H1 (cell line): ENCODE results near the gene MXI1. TPM values are rescaled to one million over a fixed set of nuclear protein-coding genes. Genes with fewer than 3 reads are reported as not detected.
A peak's percentile ranks its signal among the peaks of the same experiment; 100 is the strongest.

Experiments
- CTCF ChIA-PET: fragments of 300-600 bp; sonication (Branson Sonifier 250); formaldehyde crosslinking; loops from one replicate; lab custom pipeline; 2021; ENCODE audit not compliant: partially characterized antibody; lab: Charles Lee
- POLR2A ChIA-PET: fragments of 300-600 bp; sonication (Branson Sonifier 250); formaldehyde crosslinking; loops from one replicate; lab custom pipeline; 2021; ENCODE audit warnings: inconsistent platforms; ENCODE audit not compliant: partially characterized antibody; lab: Charles Lee
- DNase-seq, 2 experiments: peaks; one replicate each; pipeline versions ENCODE4 v3.0.0 to v3.0.0-alpha.2; 2010 to 2022; ENCODE audit warnings: low spot score in 2 of 2, low read depth in 1 of 2, mixed read lengths in 1 of 2
- FAIRE-seq: peaks from 2 replicates; lab custom pipeline; 2011; peaks lifted over from hg19 to GRCh38; lab: Jason Lieb, UNC
- H2AFZ ChIP-seq: 2 replicates; pipeline ENCODE4 v1.8.1; 2012; ENCODE audit warnings: low read length, inconsistent platforms
- H2AK5ac ChIP-seq: 2 replicates; pipeline ENCODE4 v1.6.1; 2013; ENCODE audit warnings: low read depth, low read length
- H2BK120ac ChIP-seq: replicated peaks from 2 replicates; pipeline ENCODE3; 2013; ENCODE audit warnings: low read depth, low read length, inconsistent platforms
- H2BK12ac ChIP-seq: 2 replicates; pipeline ENCODE4 v1.6.1; 2013; ENCODE audit warnings: low read depth, low read length
- H2BK15ac ChIP-seq: 2 replicates; pipeline ENCODE4 v1.6.1; 2013; ENCODE audit warnings: low read length
- H2BK20ac ChIP-seq: 2 replicates; pipeline ENCODE4 v1.6.1; 2013; ENCODE audit warnings: low read length
- H2BK5ac ChIP-seq: 2 replicates; pipeline ENCODE4 v1.6.1; 2013; ENCODE audit warnings: low read depth, low read length
- H3K14ac ChIP-seq: 2 replicates; pipeline ENCODE4 v1.6.1; 2013; ENCODE audit warnings: inconsistent platforms; ENCODE audit not compliant: insufficient read length
- H3K18ac ChIP-seq: 2 replicates; pipeline ENCODE4 v1.6.1; 2013; ENCODE audit warnings: low read length; ENCODE audit errors: extremely low read depth
- H3K23ac ChIP-seq: 2 replicates; pipeline ENCODE4 v1.6.1; 2013; ENCODE audit warnings: inconsistent platforms; ENCODE audit not compliant: insufficient read length
- H3K23me2 ChIP-seq: 2 replicates; pipeline ENCODE4 v1.6.1; 2013; ENCODE audit warnings: low read depth, low read length
- H3K27ac ChIP-seq: 2 replicates; pipeline ENCODE4 v1.6.1; 2011; ENCODE audit warnings: low read depth, low read length, inconsistent platforms
- H3K27me3 ChIP-seq, 4 experiments: replicated peaks in 1 of 4; 1 replicate in 1 of 4; 2 replicates in 3 of 4; pipeline versions ENCODE4 v1.6.1 to v1.8.1; 2011 to 2013; ENCODE audit warnings: low read length in 3 of 4, mild to moderate bottlenecking in 3 of 4, inconsistent platforms in 2 of 4, mixed read lengths in 2 of 4, moderate library complexity in 1 of 4; ENCODE audit not compliant: control insufficient read depth in 3 of 4, insufficient read depth in 3 of 4; ENCODE audit errors: extremely low read depth in 1 of 4
- H3K36me3 ChIP-seq, 4 experiments: 2 replicates each; pipeline versions ENCODE4 v1.6.1 to v1.8.1; 2011 to 2013; ENCODE audit warnings: mild to moderate bottlenecking in 4 of 4, low read length in 3 of 4, moderate library complexity in 2 of 4, control low read depth in 1 of 4, inconsistent platforms in 1 of 4; ENCODE audit not compliant: insufficient read depth in 4 of 4, control insufficient read depth in 2 of 4
- H3K4ac ChIP-seq: replicated peaks from 2 replicates; pipeline ENCODE3; 2013; ENCODE audit warnings: low read length, low read depth, mixed read lengths, inconsistent platforms; ENCODE audit not compliant: insufficient read length
- H3K4me1 ChIP-seq, 4 experiments: replicated peaks in 1 of 4; 1 replicate in 1 of 4; 2 replicates in 3 of 4; pipeline versions ENCODE4 v1.6.1 to v1.8.1; 2011 to 2013; ENCODE audit warnings: low read length in 3 of 4, inconsistent platforms in 2 of 4, mixed read lengths in 1 of 4; ENCODE audit not compliant: insufficient read depth in 4 of 4, control insufficient read depth in 3 of 4
- H3K4me2 ChIP-seq, 2 experiments: 2 replicates each; pipeline versions ENCODE4 v1.6.1 to v1.8.1; 2011 to 2013; ENCODE audit warnings: low read depth in 2 of 2, low read length in 2 of 2, control low read depth in 1 of 2, inconsistent platforms in 1 of 2, mild to moderate bottlenecking in 1 of 2; ENCODE audit not compliant: insufficient read depth in 1 of 2
- H3K4me3 ChIP-seq, 4 experiments: fragments of 200-600, 300-600 bp in 1 of 4; sonication (generic), shearing (Covaris generic), sonication (Bioruptor Twin) in 1 of 4; 2 replicates each; pipeline versions ENCODE4 v1.5.1 to v1.8.1; 2011 to 2016; ENCODE audit warnings: low read length in 4 of 4, low read depth in 3 of 4, control low read depth in 2 of 4, inconsistent platforms in 2 of 4, mild to moderate bottlenecking in 2 of 4, mixed read lengths in 1 of 4, moderate library complexity in 1 of 4; ENCODE audit not compliant: insufficient read depth in 2 of 4; ENCODE audit errors: extremely low read depth in 1 of 4
- H3K56ac ChIP-seq: replicated peaks from 2 replicates; pipeline ENCODE3; 2013; ENCODE audit warnings: low read depth, mild to moderate bottlenecking, mixed read lengths, low read length, inconsistent platforms; ENCODE audit not compliant: insufficient read length
- H3K79me1 ChIP-seq: 2 replicates; pipeline ENCODE4 v1.6.1; 2013; ENCODE audit warnings: low read depth, low read length, control low read depth
- H3K79me2 ChIP-seq, 2 experiments: 2 replicates each; pipeline versions ENCODE4 v1.6.1 to v1.8.1; 2012 to 2013; ENCODE audit warnings: low read length in 2 of 2, mild to moderate bottlenecking in 2 of 2, inconsistent platforms in 1 of 2; ENCODE audit not compliant: insufficient read depth in 2 of 2, control insufficient read depth in 1 of 2
- H3K9ac ChIP-seq, 4 experiments: replicated peaks in 1 of 4; 1 replicate in 1 of 4; 2 replicates in 3 of 4; pipeline versions ENCODE4 v1.6.1 to v1.8.1; 2011 to 2013; ENCODE audit warnings: low read depth in 3 of 4, low read length in 3 of 4, control low read depth in 2 of 4, mild to moderate bottlenecking in 2 of 4, moderate library complexity in 2 of 4, inconsistent platforms in 1 of 4; ENCODE audit errors: extremely low read depth in 1 of 4
- H3K9me3 ChIP-seq, 2 experiments: 2 replicates each; pipeline versions ENCODE4 v1.6.1 to v1.8.1; 2012 to 2013; ENCODE audit warnings: mild to moderate bottlenecking in 2 of 2, moderate library complexity in 2 of 2, control low read depth in 1 of 2, inconsistent platforms in 1 of 2, low read depth in 1 of 2, low read length in 1 of 2, mixed read lengths in 1 of 2; ENCODE audit not compliant: insufficient read depth in 2 of 2
- H4K20me1 ChIP-seq, 2 experiments: replicated peaks in 1 of 2; 2 replicates each; pipeline versions ENCODE3 to v1.8.1; 2011 to 2013; ENCODE audit warnings: inconsistent platforms in 2 of 2, low read length in 2 of 2, mild to moderate bottlenecking in 1 of 2; ENCODE audit not compliant: insufficient read depth in 2 of 2, control insufficient read depth in 1 of 2
- H4K5ac ChIP-seq: 2 replicates; pipeline ENCODE4 v1.6.1; 2013; ENCODE audit warnings: low read length, low read depth, mixed read lengths, inconsistent platforms; ENCODE audit not compliant: insufficient read length
- H4K8ac ChIP-seq: 2 replicates; pipeline ENCODE4 v1.8.0; 2013; ENCODE audit warnings: mild to moderate bottlenecking, moderate library complexity, low read length, inconsistent platforms; ENCODE audit not compliant: insufficient read depth; ENCODE audit errors: extremely low read depth
- H4K91ac ChIP-seq: replicated peaks from 2 replicates; pipeline ENCODE3; 2013; ENCODE audit warnings: low read length, mixed read lengths, inconsistent platforms; ENCODE audit not compliant: insufficient read length
- KDM5A ChIP-seq: fragments of 200-600 bp; IDR thresholded peaks from 2 replicates; pipeline ENCODE4 v1.7.1; 2012; ENCODE audit warnings: mild to moderate bottlenecking, low read length, inconsistent platforms, mixed read lengths
- WGBS, 2 experiments: shearing (Covaris generic) in 1 of 2; methylation state at CpG; one replicate each; pipeline versions ENCODE4 v1.1.6 to v1.1.7; 2013 to 2015; ENCODE audit warnings: low lambda C conversion rate in 2 of 2, mixed read lengths in 2 of 2, inconsistent platforms in 1 of 2, low coverage in 1 of 2, missing lambda C conversion rate in 1 of 2; ENCODE audit not compliant: insufficient replicate concordance in 2 of 2, insufficient coverage in 1 of 2, insufficient read length in 1 of 2; ENCODE audit errors: extremely low coverage in 1 of 2, missing lambda C conversion rate in 1 of 2; 5-methylcytosine and 5-hydroxymethylcytosine counted together
- polyA plus RNA-seq, 7 experiments: library from polyadenylated mRNA; depleted of rRNA in 3 of 7; stranded (reverse) in 5 of 7; unstranded in 2 of 7; fragments of >200 nt in 5 of 7; fragments of 200-250 nt in 2 of 7; gene quantifications; 1 replicate in 5 of 7; 2 replicates in 1 of 7; 4 replicates in 1 of 7; pipeline versions ENCODE4 v1.2.1 to v1.2.3, GENCODE V29; 2011 to 2013; ENCODE audit warnings: missing spikeins in 2 of 7, mixed read lengths in 2 of 7
- total RNA-seq: library from RNA; stranded (reverse); fragmentation: NEBNext Ultra II Directional; extraction: Animal tissue kit (Norgen Biotek cat#: 25700); gene quantifications from 2 replicates; pipeline ENCODE4 v1.2.1, GENCODE V29; 2021

The MXI1 gene
- total and polyA plus RNA-seq, 2 of the 8 experiments (the other 6 are each of a cell fraction or from before 2014, with no cell fraction given) = 5.7 to 8.8 TPM

DNA sequence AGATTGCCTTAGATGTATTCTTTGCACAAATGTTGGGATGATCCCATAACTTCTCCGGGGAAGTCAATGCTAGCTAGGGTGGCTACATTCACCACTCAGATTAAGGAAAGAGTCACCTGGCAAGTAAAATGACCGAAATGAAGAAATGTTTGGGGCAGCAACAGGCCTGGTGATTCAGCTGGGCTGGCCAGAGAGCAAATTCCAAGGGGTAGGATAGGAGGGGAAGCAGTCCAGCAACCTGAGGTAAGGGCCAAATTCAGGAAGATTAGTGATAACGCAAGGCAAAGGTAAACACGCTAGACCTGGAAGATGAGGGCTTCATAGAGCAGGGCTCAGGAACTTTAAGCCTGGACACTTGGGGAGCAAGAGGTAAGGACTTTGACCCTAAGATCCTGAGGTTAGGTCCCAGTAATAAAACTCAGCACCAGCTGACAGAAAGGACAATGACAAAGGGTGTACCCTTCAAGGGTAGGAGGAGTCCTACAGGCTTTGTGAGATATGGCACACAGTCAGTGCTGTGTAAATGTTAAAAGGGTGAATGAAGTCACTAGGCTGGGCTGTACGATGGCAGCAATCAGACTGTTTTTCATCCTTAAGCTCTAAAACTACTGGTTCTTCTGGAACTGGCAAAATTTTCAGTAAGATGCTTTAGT lies 120.0 kb downstream of the MXI1 start:
- Histone ChIP-seq H3K27ac (no peak overlapping the region), H3K23ac (no peak overlapping the region), H3K14ac (no peak overlapping the region), H4K5ac (no peak overlapping the region), H3K36me3 (no peaks in the 10 kb centered on the region; a peak in 1 of 8 replicates), H3K4me1 (no peaks in the 10 kb centered on the region), H3K18ac (no peak overlapping the region), H2AFZ (no peak overlapping the region), H3K23me2 (no peaks in the 10 kb centered on the region), H3K56ac (no peak overlapping the region), H3K4ac (no peak overlapping the region), H2BK12ac (no peak overlapping the region), H4K8ac (no peak overlapping the region), H3K9me3 (peaks cover 17 to 24% of the 10 kb centered on the region in 2 experiments), H2BK5ac (no peak overlapping the region), H3K79me2 (no peaks in the 10 kb centered on the region), H2BK15ac (peak overlapping the region; percentile 72; the same call in 1 of the 2 replicates), H3K4me3 (no peak overlapping the region), H3K4me2 (no peak overlapping the region), H2AK5ac (no peak overlapping the region), H2BK20ac (no peak overlapping the region), H3K9ac (no peak overlapping the region), H2BK120ac (no peak overlapping the region), H4K20me1 (no peaks in the 10 kb centered on the region), H3K79me1 (no peaks in the 10 kb centered on the region), H4K91ac (no peak overlapping the region), H3K27me3 (no peaks in the 10 kb centered on the region)
- DNase-seq (no peak), FAIRE-seq (no peak)
- CTCF ChIA-PET = interaction anchor here (1.0 to 5.2 kb wide), 5 partner anchors 9 to 219 kb away, joined by 3 to 33 read pairs (median 4); no protein-coding TSS in a partner anchor
- POLR2A ChIA-PET = no interaction called here
- WGBS, 2 experiments = 93% methylated on average over 5 of the region's 5 CpGs; no CpG with 5 or more reads in 1 of the 2 experiments
- no peak for TF ChIP-seq KDM5A
